GM12872 (cell line): ENCODE measurements around the gene TNS1.

Experiments
- CTCF ChIP-seq: IDR thresholded peaks from 3 replicates; pipeline ENCODE4 v1.5.1; 2011; ENCODE audit warnings: low read depth, mild to moderate bottlenecking, low read length, moderate library complexity; ENCODE audit not compliant: insufficient read depth

The TNS1 gene

GRCh38 chr2:217936952-217937351, 65.8 kb downstream of the TNS1 start:
- TF ChIP-seq CTCF: no peak

- TF ChIP-seq CTCF: no peak
These were observed 66.7 kb downstream of the TNS1 start for GRCh38 chr2:217935901-217936684.

- TF ChIP-seq CTCF: no peak
These were observed 67.4 kb downstream of the TNS1 start for GRCh38 chr2:217935235-217935879.

- TF ChIP-seq CTCF: no peak
These were observed 68.3 kb downstream of the TNS1 start for GRCh38 chr2:217934321-217935131.

GRCh38 chr2:217933617-217933993, 69.2 kb downstream of the TNS1 start:
- TF ChIP-seq CTCF: no peak

- TF ChIP-seq CTCF: no peak
These were observed 69.8 kb downstream of the TNS1 start for GRCh38 chr2:217932803-217933616.
